ENCODE results near the gene SLC26A3.

SLC26A3 gene

GRCh38 chr7:107726356-107727130 is 76.5 kb downstream of the SLC26A3 start:
- no peaks in the 10 kb centered on the region for H3K36me3 ChIP-seq (ENCODE audit: control insufficient read depth in 5 of 5, insufficient read depth in 5 of 5, low read length in 5 of 5)
- no peaks in the 10 kb centered on the region for H3K4me1 ChIP-seq (ENCODE audit: control insufficient read depth in 5 of 5, insufficient read depth in 5 of 5, low read length in 5 of 5)
- H3K27ac ChIP-seq (ENCODE audit: low read depth, low read length) = no peak overlapping the region
- H3K27me3 ChIP-seq (ENCODE audit: control insufficient read depth in 5 of 5, insufficient read depth in 4 of 5, low read length in 5 of 5) = peaks cover 0 to 6% (median 0%) of the 10 kb centered on the region in 5 donors
- H3K9me3 ChIP-seq (ENCODE audit: control insufficient read depth in 5 of 5, low read length in 5 of 5) = no peaks in the 10 kb centered on the region
- no peak overlapping the region for H3K4me3 ChIP-seq (ENCODE audit: low read depth in 1 of 5, low read length in 5 of 5)
- no peak overlapping the region for H3K9ac ChIP-seq (ENCODE audit: low read length in 5 of 5)

DNA sequence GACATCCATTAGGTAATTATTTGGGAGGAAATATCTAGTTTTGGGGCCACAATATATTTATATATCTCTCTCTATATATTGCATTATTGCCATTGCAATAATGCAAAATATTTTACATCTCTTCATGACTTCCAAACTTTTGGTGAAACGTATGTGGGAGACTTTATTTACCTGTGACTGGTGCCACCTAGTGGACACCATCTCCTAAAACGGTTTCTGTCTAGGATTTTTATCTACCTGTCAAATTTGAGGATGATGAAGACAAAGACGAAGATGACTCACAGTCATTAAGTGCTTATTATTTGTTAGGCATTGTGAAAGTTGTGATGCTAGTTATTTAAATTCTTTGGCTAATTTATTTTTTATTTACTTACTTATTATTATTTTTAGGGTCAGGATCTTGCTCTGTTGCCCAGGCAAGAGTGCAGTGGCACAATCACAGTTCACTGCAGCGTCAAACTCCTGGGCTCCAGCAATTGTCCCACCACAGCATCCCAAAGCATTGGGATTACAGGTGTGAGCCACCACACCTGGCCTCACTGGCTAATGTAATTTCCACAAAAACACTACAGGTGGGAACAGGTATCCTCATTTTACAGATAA is 77.8 kb downstream of the SLC26A3 start:
- H3K9ac ChIP-seq (ENCODE audit: low read length in 5 of 5) = no peak overlapping the region
- peaks cover 0 to 6% (median 0%) of the 10 kb centered on the region in 5 donors for H3K27me3 ChIP-seq (ENCODE audit: control insufficient read depth in 5 of 5, insufficient read depth in 4 of 5, low read length in 5 of 5)
- H3K36me3 ChIP-seq (ENCODE audit: control insufficient read depth in 5 of 5, insufficient read depth in 5 of 5, low read length in 5 of 5) = no peaks in the 10 kb centered on the region
- H3K4me1 ChIP-seq (ENCODE audit: control insufficient read depth in 5 of 5, insufficient read depth in 5 of 5, low read length in 5 of 5) = no peaks in the 10 kb centered on the region
- H3K4me3 ChIP-seq (ENCODE audit: low read depth in 1 of 5, low read length in 5 of 5) = no peak overlapping the region
- no peaks in the 10 kb centered on the region for H3K9me3 ChIP-seq (ENCODE audit: control insufficient read depth in 5 of 5, low read length in 5 of 5)
- no peak overlapping the region for H3K27ac ChIP-seq (ENCODE audit: low read depth, low read length)

GRCh38 chr7:107723255-107723654 is 79.8 kb downstream of the SLC26A3 start:
- Histone ChIP-seq H3K4me3 (ENCODE audit: low read depth in 1 of 5, low read length in 5 of 5) (no peak overlapping the region), H3K9me3 (ENCODE audit: control insufficient read depth in 5 of 5, low read length in 5 of 5) (no peaks in the 10 kb centered on the region), H3K36me3 (ENCODE audit: control insufficient read depth in 5 of 5, insufficient read depth in 5 of 5, low read length in 5 of 5) (no peaks in the 10 kb centered on the region), H3K4me1 (ENCODE audit: control insufficient read depth in 5 of 5, insufficient read depth in 5 of 5, low read length in 5 of 5) (no peaks in the 10 kb centered on the region), H3K9ac (ENCODE audit: low read length in 5 of 5) (no peak overlapping the region), H3K27ac (ENCODE audit: low read depth, low read length) (no peak overlapping the region), H3K27me3 (ENCODE audit: control insufficient read depth in 5 of 5, insufficient read depth in 4 of 5, low read length in 5 of 5) (peaks cover 0 to 4% (median 0%) of the 10 kb centered on the region in 5 donors)

DNA sequence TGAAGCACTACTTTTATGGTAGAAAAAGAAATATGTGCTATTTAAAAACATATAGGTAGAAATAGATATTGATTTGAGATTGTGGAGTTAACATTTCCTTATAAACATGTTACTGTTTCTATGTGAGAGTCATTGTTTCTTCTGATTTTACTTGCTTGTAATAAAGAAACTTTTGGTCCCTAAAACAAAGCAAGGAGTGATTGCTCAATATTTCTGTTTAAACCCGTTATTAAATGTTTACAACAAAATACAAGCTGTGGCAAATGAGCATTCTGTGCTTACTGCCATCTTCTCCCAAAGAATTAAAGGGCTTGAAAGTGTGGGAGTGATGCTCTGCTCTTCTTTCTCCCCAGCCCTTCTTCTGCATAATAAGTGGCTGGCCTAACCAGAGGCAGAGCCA is 81.7 kb downstream of the SLC26A3 start:
- Histone ChIP-seq H3K9ac (ENCODE audit: low read length in 5 of 5) (no peak overlapping the region), H3K27me3 (ENCODE audit: control insufficient read depth in 5 of 5, insufficient read depth in 4 of 5, low read length in 5 of 5) (no peaks in the 10 kb centered on the region), H3K4me3 (ENCODE audit: low read depth in 1 of 5, low read length in 5 of 5) (no peak overlapping the region), H3K36me3 (ENCODE audit: control insufficient read depth in 5 of 5, insufficient read depth in 5 of 5, low read length in 5 of 5) (no peaks in the 10 kb centered on the region), H3K4me1 (ENCODE audit: control insufficient read depth in 5 of 5, insufficient read depth in 5 of 5, low read length in 5 of 5) (no peaks in the 10 kb centered on the region), H3K9me3 (ENCODE audit: control insufficient read depth in 5 of 5, low read length in 5 of 5) (no peaks in the 10 kb centered on the region), H3K27ac (ENCODE audit: low read depth, low read length) (no peak overlapping the region)

DNA sequence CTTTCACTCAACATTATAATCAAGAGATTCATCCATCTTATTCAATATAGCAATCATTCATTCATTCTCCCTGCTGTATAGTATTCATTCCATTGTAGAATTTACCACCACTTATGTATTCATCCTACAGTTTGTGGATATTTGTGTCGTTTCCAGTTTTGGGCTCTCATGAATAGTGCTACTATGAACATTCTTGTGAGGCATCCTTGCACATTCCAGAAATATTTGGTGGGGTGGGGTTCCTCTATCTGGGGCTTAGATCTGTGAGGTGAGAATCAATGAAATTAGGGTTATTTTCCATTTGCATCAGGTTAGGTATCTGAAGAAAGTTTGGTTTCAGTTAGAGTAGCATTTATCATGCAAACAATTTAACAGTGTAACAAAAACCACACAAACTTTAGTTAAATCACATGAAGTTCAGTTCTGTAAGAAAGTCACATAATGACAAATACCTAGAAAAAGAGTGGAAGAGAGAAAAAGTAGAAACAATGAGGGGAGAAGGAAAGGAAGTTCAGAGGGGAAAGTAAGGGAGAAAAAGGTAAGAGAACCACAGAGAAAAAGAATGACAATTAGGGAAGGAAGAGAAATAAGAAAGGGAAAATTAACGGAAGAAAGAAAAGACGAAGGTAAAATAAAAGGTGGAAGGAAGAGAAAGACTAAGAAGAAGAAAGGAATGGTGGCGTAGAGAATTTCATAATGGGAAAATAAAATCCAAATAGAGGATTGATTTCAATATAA is 84.4 kb downstream of the SLC26A3 start:
- H3K36me3 ChIP-seq (ENCODE audit: control insufficient read depth in 5 of 5, insufficient read depth in 5 of 5, low read length in 5 of 5) = no peaks in the 10 kb centered on the region

DNA sequence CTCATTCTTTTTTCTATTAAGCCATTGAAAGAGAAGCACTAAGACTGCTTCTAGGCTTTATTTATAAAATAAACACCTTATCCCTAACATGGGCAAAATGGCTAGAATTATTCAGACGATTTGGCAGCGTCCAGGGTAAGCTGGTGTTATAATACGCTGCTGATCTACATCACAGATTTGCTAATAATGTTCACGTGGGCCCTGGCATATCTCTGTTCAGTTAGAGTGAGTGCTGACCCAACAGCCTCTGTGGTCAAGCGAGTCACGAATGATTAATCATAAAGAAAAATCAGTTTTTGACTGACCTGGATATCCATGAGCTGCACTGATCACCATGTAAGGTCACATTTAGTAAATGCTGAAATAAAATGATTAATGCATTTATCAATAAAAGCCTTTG is 87.5 kb downstream of the SLC26A3 start:
- no peak overlapping the region for H3K4me3 ChIP-seq (ENCODE audit: low read depth in 1 of 5, low read length in 5 of 5)
- no peaks in the 10 kb centered on the region for H3K4me1 ChIP-seq (ENCODE audit: control insufficient read depth in 5 of 5, insufficient read depth in 5 of 5, low read length in 5 of 5)

More for the DNA sequence above, 84.4 kb downstream of the SLC26A3 start:
- Histone ChIP-seq H3K9me3 (ENCODE audit: control insufficient read depth in 5 of 5, low read length in 5 of 5) (no peaks in the 10 kb centered on the region), H3K27me3 (ENCODE audit: control insufficient read depth in 5 of 5, insufficient read depth in 4 of 5, low read length in 5 of 5) (no peaks in the 10 kb centered on the region), H3K4me1 (ENCODE audit: control insufficient read depth in 5 of 5, insufficient read depth in 5 of 5, low read length in 5 of 5) (no peaks in the 10 kb centered on the region), H3K27ac (ENCODE audit: low read depth, low read length) (no peak overlapping the region), H3K9ac (ENCODE audit: low read length in 5 of 5) (no peak overlapping the region), H3K4me3 (ENCODE audit: low read depth in 1 of 5, low read length in 5 of 5) (no peak overlapping the region)

More for the DNA sequence above, 87.5 kb downstream of the SLC26A3 start:
- Histone ChIP-seq H3K9me3 (ENCODE audit: control insufficient read depth in 5 of 5, low read length in 5 of 5) (no peaks in the 10 kb centered on the region), H3K36me3 (ENCODE audit: control insufficient read depth in 5 of 5, insufficient read depth in 5 of 5, low read length in 5 of 5) (no peaks in the 10 kb centered on the region), H3K27ac (ENCODE audit: low read depth, low read length) (no peak overlapping the region), H3K9ac (ENCODE audit: low read length in 5 of 5) (no peak overlapping the region), H3K27me3 (ENCODE audit: control insufficient read depth in 5 of 5, insufficient read depth in 4 of 5, low read length in 5 of 5) (no peaks in the 10 kb centered on the region)

Measured in subcutaneous abdominal adipose tissue (tissue), 5 donors.